Upper lobe of right lung (tissue), 1 donor: ENCODE data around the gene MAGEB2. TPM values are rescaled to one million over a fixed set of nuclear protein-coding genes. Genes with fewer than 3 reads are reported as not detected.
"Not testable (repeated sequence)": the region's sequence is repeated elsewhere in the genome, so short reads cannot be mapped to it uniquely, and the experiment has no call there.

Experiments used
- ATAC-seq: fragments of 200-7000 bp; cut with Tn5 transposase; one replicate; pipeline ENCODE4 v1.9.1; 2020; ENCODE audit warnings: mild to moderate bottlenecking, moderate library complexity
- DNase-seq: peaks from one replicate; pipeline ENCODE4 v3.0.0-alpha.2; 2020
- H3K27ac ChIP-seq: fragments of 200-600 bp; one replicate; pipeline ENCODE4 v1.8.0; 2022
- H3K27me3 ChIP-seq: fragments of 200-600 bp; one replicate; pipeline ENCODE4 v1.8.0; 2022; ENCODE audit warnings: mild to moderate bottlenecking
- H3K36me3 ChIP-seq: fragments of 200-600 bp; one replicate; pipeline ENCODE4 v1.8.0; 2022
- H3K4me1 ChIP-seq: fragments of 200-600 bp; one replicate; pipeline ENCODE4 v1.8.0; 2022
- H3K4me3 ChIP-seq: fragments of 200-600 bp; one replicate; pipeline ENCODE4 v1.8.0; 2022; ENCODE audit warnings: mild to moderate bottlenecking
- H3K9me3 ChIP-seq: fragments of 200-600 bp; one replicate; pipeline ENCODE4 v1.8.0; 2022
- CTCF ChIP-seq: fragments of 200-600 bp; IDR thresholded peaks from one replicate; pipeline ENCODE4 v1.8.0; 2022; ENCODE audit warnings: antibody characterized with exemption
- intact Hi-C: fragments of 100-400 bp; cut with DNase I; formaldehyde crosslinking; loops from one replicate; pipeline ENCODE4 v1.11.0; 2022
- long read RNA-seq: library from polyadenylated mRNA; unstranded; transcript quantifications from one replicate; pipeline ENCODE4 v2.0.0, GENCODE V29; 2021
- total RNA-seq: library from RNA; stranded (reverse); fragmentation: NEBNext Ultra II Directional; extraction: Animal tissue kit (Norgen Biotek cat#: 25700); gene quantifications from one replicate; pipeline ENCODE4 v1.2.1, GENCODE V29; 2021
- donor health status: DM: no; HTN: yes; CAD: no; lungs with severe emphysema.

MAGEB2 gene
- total RNA-seq = not detected
- long read RNA-seq = 0 reads

- ATAC-seq (no peak), DNase-seq (no peak)
- no peak within 1 kb of the TSS for H3K4me3 ChIP-seq
- H3K27me3 ChIP-seq = no peaks in the 10 kb centered on the region
- intact Hi-C loops = no loop called here
- H3K36me3 ChIP-seq = no peaks in the 10 kb centered on the region
- H3K9me3 ChIP-seq = no peaks in the 10 kb centered on the region
- no peak within 1 kb of the TSS for H3K27ac ChIP-seq
- no peak for TF ChIP-seq CTCF
- H3K4me1 ChIP-seq = no peaks in the 10 kb centered on the region
These were observed at the start of gene MAGEB2 for GRCh38 chrX:30215357-30215843. Gene MAGEB2 (plus strand): TSS chrX:30215563. CDS start chrX:30218581, 3,018 bp downstream.

GRCh38 chrX:30170900-30171299 is 44.5 kb upstream of the MAGEB2 start:
- Histone ChIP-seq H3K27me3 (no peaks in the 10 kb centered on the region), H3K27ac (no peak overlapping the region), H3K4me1 (no peaks in the 10 kb centered on the region), H3K4me3 (no peak overlapping the region), H3K9me3 (no peaks in the 10 kb centered on the region), H3K36me3 (no peaks in the 10 kb centered on the region)
- TF ChIP-seq CTCF = no peak
- intact Hi-C loops = no loop called here
- ATAC-seq = no peak
- DNase-seq = no peak

- DNase-seq = no peak
- TF ChIP-seq CTCF = no peak
- intact Hi-C loops = no loop called here
- no peaks in the 10 kb centered on the region for H3K9me3 ChIP-seq
- ATAC-seq = no peak
- no peak overlapping the region for H3K4me3 ChIP-seq
- no peak overlapping the region for H3K27ac ChIP-seq
- no peaks in the 10 kb centered on the region for H3K36me3 ChIP-seq
- no peaks in the 10 kb centered on the region for H3K27me3 ChIP-seq
- no peaks in the 10 kb centered on the region for H3K4me1 ChIP-seq
These were observed 34.0 kb upstream of the MAGEB2 start for GRCh38 chrX:30181353-30181752.

GRCh38 chrX:30183554-30183953 is 31.8 kb upstream of the MAGEB2 start:
- intact Hi-C loops = no loop called here

GRCh38 chrX:30190426-30190825 is 24.9 kb upstream of the MAGEB2 start:
- H3K27me3 ChIP-seq = no peaks in the 10 kb centered on the region
- H3K4me1 ChIP-seq = no peaks in the 10 kb centered on the region
- TF ChIP-seq CTCF = no peak
- no peaks in the 10 kb centered on the region for H3K36me3 ChIP-seq
- no peak overlapping the region for H3K27ac ChIP-seq
- intact Hi-C loops = no loop called here
- DNase-seq = no peak
- ATAC-seq = no peak
- no peaks in the 10 kb centered on the region for H3K9me3 ChIP-seq
- H3K4me3 ChIP-seq = no peak overlapping the region

More at GRCh38 chrX:30183554-30183953, 31.8 kb upstream of the MAGEB2 start:
- no peaks in the 10 kb centered on the region for H3K9me3 ChIP-seq
- H3K27ac ChIP-seq = no peak overlapping the region
- DNase-seq (no peak), ATAC-seq (no peak)
- TF ChIP-seq CTCF = no peak
- no peaks in the 10 kb centered on the region for H3K27me3 ChIP-seq
- no peaks in the 10 kb centered on the region for H3K36me3 ChIP-seq
- H3K4me3 ChIP-seq = no peak overlapping the region
- H3K4me1 ChIP-seq = no peaks in the 10 kb centered on the region

- DNase-seq, H3K27me3 ChIP-seq, intact Hi-C loops, H3K9me3 ChIP-seq, H3K36me3 ChIP-seq, H3K4me1 ChIP-seq, H3K4me3 ChIP-seq, ATAC-seq, H3K27ac ChIP-seq: not testable (repeated sequence)
These were observed 21.5 kb upstream of the MAGEB2 start for GRCh38 chrX:30193910-30194309.
